BJ (cell line): ENCODE data around the gene PLCB2. TPM values are rescaled to one million over a fixed set of nuclear protein-coding genes. Genes with fewer than 3 reads are reported as not detected.

ENCODE experiments used
- CTCF ChIA-PET: fragments of 350-600 bp; formaldehyde crosslinking; extraction: SDS; loops from one replicate; lab custom pipeline; 2021; ENCODE audit warnings: antibody characterized with exemption, inconsistent platforms; lab: Yijun Ruan, JAX
- POLR2A ChIA-PET: fragments of 300-600 bp; sonication (Branson Sonifier 250); formaldehyde crosslinking; extraction: SDS; loops from one replicate; lab custom pipeline; 2021; ENCODE audit warnings: antibody characterized with exemption; lab: Charles Lee
- DNase-seq: peaks from one replicate; pipeline ENCODE4 v3.0.0-alpha.2; 2011; ENCODE audit warnings: low read depth
- H3K27me3 ChIP-seq: 2 replicates; pipeline ENCODE4 v1.6.0; 2011; ENCODE audit warnings: low read length; ENCODE audit not compliant: control insufficient read depth, insufficient read depth
- H3K36me3 ChIP-seq: 2 replicates; pipeline ENCODE4 v1.5.1; 2011; ENCODE audit warnings: low read length; ENCODE audit not compliant: control insufficient read depth, insufficient read depth
- H3K4me3 ChIP-seq: 2 replicates; pipeline ENCODE4 v1.5.1; 2011; ENCODE audit warnings: low read depth, mild to moderate bottlenecking, control low read depth, low read length
- CTCF ChIP-seq: IDR thresholded peaks from 2 replicates; pipeline ENCODE4 v1.5.1; 2011; ENCODE audit warnings: low read depth, mild to moderate bottlenecking, control low read depth, inconsistent platforms, low read length, moderate library complexity; ENCODE audit not compliant: insufficient read depth
- polyA plus RNA-seq: library from polyadenylated mRNA; depleted of rRNA; stranded (reverse); fragments of >200 nt; gene quantifications from 2 replicates; pipeline ENCODE4 v1.2.3, GENCODE V29; 2011

PLCB2 gene
- polyA plus RNA-seq, 1 experiment, result 0.47 TPM

DNA sequence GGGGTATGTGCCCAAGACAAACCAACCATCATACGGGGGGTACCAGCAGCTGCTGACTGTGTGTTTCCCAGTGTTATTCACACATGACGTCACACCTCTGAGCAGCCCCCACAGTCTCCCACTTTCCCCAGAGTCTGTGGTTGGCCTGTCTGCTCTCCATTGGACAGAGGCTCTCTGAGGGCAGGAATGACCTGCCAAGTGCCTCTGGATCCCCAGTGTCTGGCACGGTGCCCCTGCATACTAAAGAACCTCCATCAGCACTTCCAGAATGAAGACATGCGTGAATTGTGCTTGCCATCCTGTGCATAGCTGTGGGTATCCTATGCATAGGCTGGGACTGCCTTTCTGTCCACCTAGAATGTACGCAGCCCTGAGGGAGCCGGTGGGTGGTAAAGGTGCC, 36.5 kb upstream of the PLCB2 start:
- ChIA-PET CTCF (interaction anchor here (0.8 to 11.8 kb wide), 30 partner anchors 9 to 176 kb away, joined by 3 to 124 read pairs (median 4); partner anchors contain the start of genes BAHD1, DISP2, INAFM2 and IVD), POLR2A (no interaction called here)
- no peak for TF ChIP-seq CTCF
- Histone ChIP-seq H3K36me3 (no peaks in the 10 kb centered on the region), H3K27me3 (no peaks in the 10 kb centered on the region), H3K4me3 (no peak overlapping the region)
- DNase-seq, result no peak

DNA sequence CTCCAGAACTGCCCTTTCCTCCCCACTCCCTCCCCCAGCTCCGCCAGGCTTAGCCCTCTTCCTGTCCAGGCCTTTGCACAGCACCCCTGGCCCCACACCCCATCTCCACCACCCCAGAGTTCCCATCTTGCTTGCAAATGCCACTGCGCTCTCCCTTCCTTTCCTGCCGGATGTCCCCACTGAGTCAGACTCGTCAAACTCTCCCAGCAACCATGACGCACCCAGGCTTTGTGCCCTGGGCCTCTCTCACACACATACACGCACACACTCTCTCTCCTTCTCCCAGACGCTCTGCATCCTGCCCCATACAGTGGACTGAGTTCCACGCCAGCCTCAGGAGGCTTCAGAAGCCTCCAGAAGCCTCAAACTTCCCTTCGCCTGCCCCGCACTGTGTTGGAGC, 35.8 kb upstream of the PLCB2 start:
- ChIA-PET POLR2A (no interaction called here), CTCF (interaction anchor here (1.1 to 11.8 kb wide), 19 partner anchors 9 to 177 kb away, joined by 3 to 124 read pairs (median 8); partner anchors contain the start of genes DISP2, INAFM2, IVD and KNSTRN)
- no peaks in the 10 kb centered on the region for H3K36me3 ChIP-seq
- no peak overlapping the region for H3K4me3 ChIP-seq
- no peaks in the 10 kb centered on the region for H3K27me3 ChIP-seq
- no peak for DNase-seq
- TF ChIP-seq CTCF, result no peak

DNA sequence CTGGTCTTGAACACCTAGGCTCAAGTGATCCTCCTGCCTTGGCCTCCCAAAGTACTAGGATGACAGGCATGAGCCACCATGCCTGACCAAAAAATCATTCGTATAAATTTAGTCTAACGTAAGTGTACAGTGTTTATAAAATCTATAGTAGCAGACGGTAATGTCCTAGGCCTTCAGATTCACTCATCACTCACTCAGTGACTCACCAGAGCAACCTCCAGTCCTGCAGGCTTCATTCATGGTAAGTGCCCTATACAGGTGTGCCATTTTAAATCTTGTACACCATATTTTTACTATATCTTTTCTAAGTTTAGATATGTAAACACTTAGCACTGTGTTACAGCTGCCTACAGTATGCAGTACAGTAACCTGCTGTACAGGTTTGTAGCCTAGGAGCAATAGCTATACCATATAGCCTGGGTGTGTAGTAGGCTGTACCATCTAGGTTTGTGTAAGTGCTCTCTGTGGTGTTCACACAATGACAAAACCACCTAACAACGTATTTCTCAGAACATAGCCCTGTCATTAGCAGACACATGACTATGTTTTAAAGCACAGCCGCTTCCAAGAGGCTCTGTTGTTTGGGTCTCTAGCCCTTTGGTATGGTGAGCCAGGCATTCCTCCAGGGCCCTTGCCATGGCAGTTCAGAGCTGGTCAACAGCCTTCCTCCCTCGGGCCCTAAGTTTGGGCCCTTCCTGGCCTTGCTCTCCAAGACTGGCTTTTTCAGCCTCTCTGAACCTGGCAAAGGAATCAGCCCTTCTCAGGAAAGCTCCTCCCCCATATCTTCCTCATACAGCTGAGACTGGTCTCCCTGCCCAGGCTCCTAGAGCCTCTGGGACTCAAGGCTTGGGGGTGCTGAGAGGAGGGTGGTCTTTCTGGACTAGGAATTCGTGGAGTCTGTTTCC, 34.9 kb upstream of the PLCB2 start:
- H3K27me3 ChIP-seq, result no peaks in the 10 kb centered on the region
- TF ChIP-seq CTCF, result no peak

GRCh38 chr15:40340740-40341400, 33.1 kb upstream of the PLCB2 start, which contains the start of gene CCDC9B:
CCDC9B (minus strand) TSS chr15:40340939; CDS start chr15:40340819, 120 bp downstream.
- CTCF ChIA-PET, result interaction anchor here (0.9 to 11.8 kb wide), 11 partner anchors 8 to 80 kb away, joined by 3 to 124 read pairs (median 32); partner anchors contain the start of genes DISP2, INAFM2 and PHGR1

More for the DNA sequence above, 34.9 kb upstream of the PLCB2 start:
- Histone ChIP-seq H3K4me3 (no peak overlapping the region), H3K36me3 (no peaks in the 10 kb centered on the region)
- ChIA-PET CTCF (interaction anchor here (0.7 to 11.8 kb wide), 13 partner anchors 8 to 178 kb away, joined by 3 to 124 read pairs (median 8); partner anchors contain the start of genes DISP2, INAFM2 and PHGR1), POLR2A (no interaction called here)
- no peak for DNase-seq

More at GRCh38 chr15:40340740-40341400, 33.1 kb upstream of the PLCB2 start, which contains the start of gene CCDC9B:
- Histone ChIP-seq H3K4me3 (peak within 1 kb of the TSS; percentile 44), H3K36me3 (peaks cover 13% of the 10 kb centered on the region), H3K27me3 (no peaks in the 10 kb centered on the region)
- POLR2A ChIA-PET, result interaction anchor here (0.6 to 2.8 kb wide), 5 partner anchors 12 to 1175 kb away, joined by 3 to 17 read pairs (median 3); partner anchors contain the start of genes INAFM2 and IVD
- DNase-seq, result peak; percentile 41
- no peak for TF ChIP-seq CTCF
